ACHN (cell line): ENCODE results near the gene WDR5.

Experiments
- DNase-seq: peaks from one replicate; pipeline ENCODE4 v3.0.0-alpha.2; 2015
- in situ Hi-C: cut with HindIII; loops from 2 replicates; pipeline ENCODE4 v1.10.0; 2017; ENCODE audit warnings: low sequenced_read_pairs, low pct_ligation_motif_present, low pct_unique_long_range_greater_than_20kb

The WDR5 gene

GRCh38 chr9:134192951-134193731 lies 57.3 kb downstream of the WDR5 start:
- DNase-seq, result no peak
- in situ Hi-C loops, result loop anchor here (25.0 kb wide), 1 partner anchor 244 kb away; no protein-coding TSS in a partner anchor

DNA sequence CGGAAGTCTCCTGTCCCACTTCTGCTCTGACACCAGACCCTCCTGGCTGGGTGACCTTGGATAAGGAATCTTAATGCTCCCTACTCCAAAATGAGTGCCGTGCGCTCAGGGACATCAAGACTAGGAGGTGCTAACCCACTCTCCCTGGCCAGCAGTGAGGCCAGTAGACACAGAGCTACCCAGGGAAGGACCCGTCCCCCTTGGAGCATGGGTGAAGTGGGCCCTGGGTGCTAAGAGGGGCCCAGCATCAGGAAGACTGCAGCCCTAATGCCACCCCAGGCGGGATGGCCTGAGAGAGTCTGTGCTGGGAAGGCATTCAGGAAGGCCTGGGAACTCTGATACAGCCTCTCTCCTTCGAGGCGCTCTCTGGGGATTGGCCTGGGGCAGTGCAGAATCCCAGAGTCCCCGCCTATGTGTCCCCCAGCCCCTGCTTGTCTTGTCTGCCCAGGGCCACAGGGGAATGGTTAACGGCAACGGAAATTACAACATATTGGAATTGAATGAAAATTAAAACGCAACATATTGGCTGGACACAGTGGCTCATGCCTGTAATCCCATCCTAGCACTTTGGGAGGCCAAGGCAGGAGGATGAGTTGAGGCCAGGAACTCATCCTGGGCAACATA lies 58.1 kb downstream of the WDR5 start:
- DNase-seq, result no peak
- in situ Hi-C loops, result loop anchor here (25.0 kb wide), 1 partner anchor 243 kb away; no protein-coding TSS in a partner anchor

DNA sequence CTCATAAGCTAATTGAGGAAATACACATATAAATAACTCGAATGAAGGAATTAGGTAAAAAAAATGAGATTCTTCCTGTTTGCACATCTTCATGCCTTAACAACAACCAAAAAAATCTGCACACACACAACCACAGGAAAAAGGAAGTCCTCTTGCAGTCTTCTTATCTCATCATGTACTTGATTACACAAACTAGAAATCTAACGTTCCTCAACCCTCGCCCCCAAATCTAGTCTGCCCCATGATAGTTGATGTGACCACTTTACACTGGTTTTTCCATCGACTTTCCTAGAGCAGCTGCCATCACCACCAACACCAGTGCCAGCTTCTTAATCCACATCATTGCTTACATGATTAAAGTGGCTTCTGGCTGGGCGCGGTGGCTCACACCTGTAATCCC lies 59.7 kb downstream of the WDR5 start:
- in situ Hi-C loops, result loop anchor here (25.0 kb wide), 1 partner anchor 242 kb away; no protein-coding TSS in a partner anchor
- DNase-seq, result no peak

DNA sequence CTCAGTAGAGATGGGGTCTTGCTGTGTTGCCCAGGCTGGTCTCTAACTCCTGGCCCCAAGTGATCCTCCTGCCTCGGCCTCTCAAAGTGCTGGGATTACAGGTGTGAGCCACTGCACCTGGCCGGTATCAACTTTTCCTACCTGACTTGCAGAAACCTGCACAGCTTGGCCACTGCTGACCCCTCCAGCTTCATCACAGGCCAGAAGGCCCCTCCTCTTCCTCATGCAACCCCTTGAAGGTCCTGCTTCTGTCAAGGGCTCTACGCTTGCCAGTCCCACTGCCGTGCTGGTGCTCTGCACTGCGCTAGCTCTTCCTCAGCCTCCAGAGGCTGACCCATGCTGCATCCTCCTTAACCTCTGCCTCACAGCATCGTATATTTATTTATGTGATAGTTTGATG lies 61.0 kb downstream of the WDR5 start:
- in situ Hi-C loops, result loop anchor here (25.0 kb wide), 1 partner anchor 240 kb away; no protein-coding TSS in a partner anchor
- DNase-seq, result no peak

DNA sequence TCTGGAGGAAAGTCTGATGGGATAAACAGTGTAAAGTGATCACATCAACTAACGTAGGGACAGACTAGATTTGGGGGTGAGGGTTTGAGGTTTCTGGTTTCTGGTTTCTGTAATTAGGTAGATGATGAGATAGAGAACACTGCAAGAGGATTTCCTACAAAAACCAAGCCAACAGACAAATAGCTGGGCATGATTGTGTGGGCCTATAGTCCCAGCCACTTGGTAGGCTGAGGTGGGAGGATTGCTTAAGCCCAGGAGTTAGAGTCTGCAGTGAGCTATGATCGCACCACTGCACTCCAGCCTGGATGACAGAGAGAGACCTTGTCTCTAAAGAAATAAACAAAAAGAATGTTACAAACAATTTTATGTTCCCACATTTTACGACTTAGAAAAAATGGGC lies 62.9 kb downstream of the WDR5 start:
- in situ Hi-C loops, result loop anchor here (25.0 kb wide), 1 partner anchor 239 kb away; no protein-coding TSS in a partner anchor
- no peak for DNase-seq

DNA sequence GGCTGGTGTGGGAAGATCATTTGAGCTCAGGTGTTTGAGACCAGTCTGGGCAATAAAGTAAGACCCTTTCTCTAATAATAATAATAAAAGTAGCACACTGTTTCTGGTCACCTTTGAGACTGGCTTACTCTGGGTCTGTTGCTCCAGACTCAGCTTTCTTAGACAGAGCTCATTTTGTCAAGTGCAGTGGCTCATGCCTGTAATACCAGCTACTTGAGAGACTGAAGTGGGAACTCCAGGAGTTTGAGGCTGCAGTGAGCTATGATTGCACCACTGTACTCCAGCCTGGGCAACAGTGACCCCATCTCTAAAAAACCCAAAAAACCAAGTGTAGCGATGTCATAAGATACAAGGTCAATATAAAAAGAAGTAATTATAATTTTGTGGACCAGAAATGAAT lies 64.8 kb downstream of the WDR5 start:
- no peak for DNase-seq
- in situ Hi-C loops, result no loop called here

GRCh38 chr9:134203224-134203623 lies 67.3 kb downstream of the WDR5 start:
- in situ Hi-C loops, result no loop called here
- no peak for DNase-seq

GRCh38 chr9:134204041-134204440 lies 68.2 kb downstream of the WDR5 start:
- no peak for DNase-seq

DNA sequence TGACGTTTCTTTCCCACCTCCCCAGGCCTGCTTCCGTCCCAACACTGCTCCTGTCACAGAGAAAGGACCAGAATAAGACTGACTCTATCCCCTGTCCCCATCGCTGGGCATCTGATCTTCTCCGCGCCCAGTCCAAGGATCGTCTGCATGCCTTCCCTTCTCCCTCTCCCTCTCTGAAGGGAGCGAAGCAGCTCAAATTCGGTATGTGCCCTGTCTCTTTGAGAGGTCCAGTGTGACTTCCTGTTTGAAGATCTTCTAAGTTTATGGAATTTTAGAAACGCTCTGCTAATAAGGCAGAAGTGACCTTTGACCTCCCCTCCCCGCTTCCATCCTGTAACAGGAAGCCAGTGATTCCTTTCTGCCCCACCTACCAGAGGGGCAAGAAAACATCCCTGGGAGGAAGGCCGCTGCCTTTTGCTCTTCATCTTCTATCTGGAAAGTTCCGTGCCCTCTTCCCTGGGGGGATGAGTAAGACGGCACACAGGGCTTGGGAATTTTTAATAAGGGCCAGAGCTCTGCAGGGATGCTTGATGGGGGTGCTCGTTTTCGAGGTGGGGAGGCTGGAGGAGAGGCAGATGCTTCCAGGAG lies 69.2 kb downstream of the WDR5 start:
- DNase-seq, result no peak
- in situ Hi-C loops, result no loop called here

More at GRCh38 chr9:134204041-134204440, 68.2 kb downstream of the WDR5 start:
- in situ Hi-C loops, result no loop called here

DNA sequence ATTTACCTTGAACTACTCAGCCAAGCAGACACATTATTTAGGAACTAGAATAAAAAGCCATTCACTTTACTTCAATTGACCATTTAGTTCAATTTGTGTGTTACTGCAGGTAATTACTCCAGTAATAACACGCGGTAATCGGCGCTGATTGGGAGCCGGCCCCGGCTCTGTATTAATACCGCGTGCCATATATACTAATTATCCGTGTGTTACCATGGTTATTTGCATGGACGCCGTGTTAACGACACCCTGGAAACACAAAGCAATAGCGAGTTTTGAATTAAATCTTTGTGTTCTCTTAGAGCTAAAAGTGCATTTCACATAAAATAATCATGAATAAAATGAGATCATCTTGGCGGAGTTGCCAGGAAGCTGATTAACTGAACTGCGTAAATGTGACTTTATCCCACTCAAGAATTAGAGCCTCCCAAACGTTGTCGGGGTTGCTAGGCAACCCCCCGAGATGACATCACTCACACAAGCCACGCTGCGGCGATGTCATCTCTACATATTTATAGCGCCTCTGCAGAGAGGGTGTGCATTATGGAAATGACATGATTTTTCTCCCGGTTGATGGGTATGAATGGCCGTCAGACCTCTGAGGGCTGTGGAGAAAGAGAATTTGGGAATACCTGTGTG lies 69.9 kb downstream of the WDR5 start:
- DNase-seq, result no peak
- in situ Hi-C loops, result no loop called here

DNA sequence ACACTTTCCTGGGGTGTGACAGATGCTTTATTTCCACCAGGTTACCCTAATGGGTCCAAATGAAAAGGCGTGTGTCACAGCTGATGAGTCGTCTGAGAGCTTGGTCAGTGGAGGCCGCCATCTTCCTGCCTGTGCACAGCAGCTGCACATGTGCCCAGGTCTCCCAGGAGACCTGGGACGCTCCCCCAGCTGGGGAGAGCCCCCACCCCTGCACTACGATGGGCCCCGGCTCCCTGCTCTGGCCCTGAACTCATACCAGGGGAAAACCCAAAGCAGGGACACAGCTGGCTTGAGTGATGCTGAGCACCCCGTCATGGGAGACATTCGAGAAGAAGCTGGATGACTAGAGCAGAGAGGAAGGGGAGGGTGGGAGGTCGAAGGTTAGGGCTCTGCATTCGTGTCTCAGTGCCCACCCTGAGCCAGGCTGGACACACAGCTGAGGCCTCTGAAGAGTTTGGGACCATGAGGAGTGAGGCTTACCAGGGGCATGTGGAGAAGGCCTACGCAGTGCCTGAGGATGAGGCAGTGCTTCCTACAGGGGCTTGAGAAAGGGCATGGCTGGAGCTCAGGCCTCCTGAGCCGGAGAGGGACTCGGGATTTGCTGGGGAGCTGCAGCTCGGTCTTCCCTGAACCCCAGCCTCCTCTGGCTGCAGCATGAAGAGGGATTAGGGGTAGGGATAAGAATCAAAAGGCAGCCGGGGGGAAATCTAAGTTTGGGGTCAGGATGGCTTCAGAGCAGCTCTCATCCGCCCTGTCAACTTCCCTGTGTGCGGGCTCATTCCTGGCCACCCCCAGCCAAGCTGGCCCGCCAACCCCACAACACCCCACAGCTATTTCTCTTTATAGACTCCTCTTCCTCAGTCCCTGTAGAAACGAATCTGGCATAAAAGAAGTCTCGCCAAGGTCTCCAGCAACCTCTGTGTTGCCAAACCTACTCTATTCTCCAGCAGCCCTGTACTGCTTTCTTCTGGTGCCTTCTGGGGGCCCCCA lies 70.7 kb downstream of the WDR5 start:
- in situ Hi-C loops, result no loop called here
- DNase-seq, result no peak

GRCh38 chr9:134208310-134208841 lies 72.5 kb downstream of the WDR5 start:
- in situ Hi-C loops, result no loop called here

DNA sequence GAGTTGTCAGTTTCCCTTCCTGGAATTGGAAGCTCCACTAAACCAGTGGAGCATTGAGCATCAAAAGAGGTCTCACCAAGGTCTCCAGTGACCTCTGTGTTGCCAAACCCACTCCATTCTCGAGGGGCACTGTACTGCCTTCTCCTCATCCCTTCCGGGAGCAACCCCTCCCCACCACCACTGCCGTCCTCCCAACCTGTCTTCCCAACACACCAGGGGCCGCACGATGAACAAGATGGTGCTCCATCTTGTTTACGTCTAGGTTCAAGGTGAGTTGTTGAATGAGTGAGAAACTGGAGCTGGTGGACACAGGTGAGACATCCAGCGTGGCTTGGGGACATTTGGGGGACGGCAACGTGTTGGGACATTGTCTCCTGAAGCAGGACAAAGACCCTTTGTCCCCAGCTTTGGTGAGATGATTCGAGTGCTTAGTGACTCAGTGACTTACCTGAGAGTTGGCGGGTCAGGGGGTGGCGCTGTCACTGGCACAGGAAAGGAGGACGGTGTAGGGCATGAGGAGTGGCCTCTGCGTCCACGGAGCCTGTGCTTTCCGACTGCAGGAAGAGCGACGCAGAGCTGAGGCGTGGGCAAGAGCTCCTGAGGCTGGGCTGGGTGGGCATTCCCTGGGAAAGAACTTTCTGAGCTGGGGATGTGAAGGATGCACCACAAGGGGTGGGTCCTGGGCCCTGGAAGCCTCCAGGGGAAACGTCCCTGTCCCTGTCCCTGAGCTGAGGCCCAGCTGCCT lies 73.3 kb downstream of the WDR5 start:
- in situ Hi-C loops, result no loop called here

More at GRCh38 chr9:134208310-134208841, 72.5 kb downstream of the WDR5 start:
- DNase-seq, result no peak

More for the DNA sequence above, 73.3 kb downstream of the WDR5 start:
- DNase-seq, result no peak
